SIG-M5 (cell line): ENCODE measurements around the gene EVL.

Experiments
- DNase-seq: peaks from one replicate; lab custom pipeline; 2025; lab: John Stamatoyannopoulos, UW

EVL gene

GRCh38 chr14:100066962-100067361 lies 1.7 kb downstream of the EVL start:
- DNase-seq: no peak

GRCh38 chr14:100067481-100067880 lies 2.3 kb downstream of the EVL start:
- no peak for DNase-seq

DNA sequence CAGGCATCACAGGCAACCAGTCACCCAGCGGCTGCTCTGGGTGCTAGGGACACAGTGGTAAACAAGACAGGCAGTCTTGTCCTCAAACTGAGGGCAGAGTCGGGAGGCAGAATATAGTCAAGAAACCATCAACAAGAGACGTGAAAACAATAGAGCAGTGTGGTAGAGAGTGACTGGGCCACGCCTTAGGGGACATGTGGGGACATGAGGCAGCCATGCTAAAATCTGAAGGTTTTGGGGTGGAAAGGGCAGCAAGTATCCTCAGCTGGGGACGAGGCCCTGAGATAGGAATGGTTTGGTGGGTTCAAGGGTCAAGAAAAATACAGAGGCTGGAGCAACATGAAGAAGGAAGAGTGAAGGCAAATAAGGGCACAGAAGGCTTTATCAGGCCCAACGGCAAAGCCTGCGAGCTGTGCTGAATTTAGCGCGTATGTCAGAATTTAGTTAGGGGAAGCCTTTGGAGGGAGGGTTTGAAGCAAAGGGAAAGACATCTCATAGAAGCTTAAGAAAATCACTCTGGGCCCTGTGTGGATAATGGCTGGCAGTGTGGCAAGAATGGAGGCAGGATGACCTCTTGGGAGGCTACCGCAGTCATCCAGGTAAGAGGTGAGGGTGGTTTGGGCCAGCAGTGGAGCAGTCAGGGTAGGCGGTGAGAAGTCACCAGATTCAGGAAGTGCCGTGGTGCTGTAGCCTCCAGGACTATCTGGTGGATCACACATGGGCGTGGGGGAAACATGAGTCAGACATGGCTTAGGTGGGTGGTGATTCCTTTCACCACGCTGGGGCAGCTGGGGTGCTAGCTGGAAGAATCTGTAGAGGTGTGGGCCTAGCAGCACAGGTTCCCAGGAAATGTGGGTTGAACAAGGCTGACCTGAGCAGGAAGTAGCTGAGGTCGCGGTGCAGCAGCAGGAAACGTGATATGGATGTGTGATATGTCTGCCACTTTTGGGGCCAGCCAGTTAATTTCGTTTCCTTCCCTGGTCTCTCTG lies 3.0 kb downstream of the EVL start:
- peak; percentile 18 for DNase-seq

GRCh38 chr14:100069161-100069800 lies 4.1 kb downstream of the EVL start:
- no peak for DNase-seq

DNA sequence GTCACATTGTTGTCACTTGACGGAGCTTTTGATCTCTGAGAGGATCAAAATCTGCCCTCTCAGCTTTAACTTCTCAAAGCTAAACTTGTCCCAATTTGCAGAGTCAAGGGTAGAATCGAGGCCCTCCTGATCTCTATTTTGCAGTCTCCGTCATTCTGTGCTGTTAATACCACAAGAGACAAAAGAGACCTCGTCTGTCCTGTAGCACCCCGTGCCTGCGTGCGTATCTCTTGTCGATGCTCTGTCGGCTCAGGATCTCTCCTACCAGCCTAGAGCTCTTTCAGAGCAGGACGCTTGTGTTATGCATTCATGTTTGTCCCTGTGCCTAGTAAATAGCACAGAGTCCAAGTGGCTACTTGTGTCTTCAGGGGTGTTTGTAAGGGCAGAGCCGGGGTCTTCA lies 5.1 kb downstream of the EVL start:
- no peak for DNase-seq

DNA sequence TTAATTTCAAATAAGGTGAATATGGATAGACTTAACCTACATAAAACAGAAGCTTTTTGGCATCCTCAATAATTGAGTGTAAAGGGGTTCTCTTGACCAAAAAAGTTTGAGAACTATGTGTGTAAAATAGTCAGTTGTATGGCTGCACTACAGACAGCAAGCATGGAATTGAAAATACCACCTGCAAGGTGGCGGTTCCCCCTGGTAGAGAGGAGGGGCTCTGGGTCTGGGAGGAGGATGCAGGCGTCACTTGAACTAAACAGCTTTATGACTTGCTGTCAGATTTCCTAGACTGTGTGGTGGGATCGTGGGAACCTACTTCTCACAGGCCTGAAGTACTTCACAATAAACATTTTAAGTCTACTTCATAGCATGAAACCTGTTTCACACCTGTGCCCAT lies 6.3 kb downstream of the EVL start:
- no peak for DNase-seq

GRCh38 chr14:100072783-100073346 lies 7.6 kb downstream of the EVL start:
- no peak for DNase-seq

DNA sequence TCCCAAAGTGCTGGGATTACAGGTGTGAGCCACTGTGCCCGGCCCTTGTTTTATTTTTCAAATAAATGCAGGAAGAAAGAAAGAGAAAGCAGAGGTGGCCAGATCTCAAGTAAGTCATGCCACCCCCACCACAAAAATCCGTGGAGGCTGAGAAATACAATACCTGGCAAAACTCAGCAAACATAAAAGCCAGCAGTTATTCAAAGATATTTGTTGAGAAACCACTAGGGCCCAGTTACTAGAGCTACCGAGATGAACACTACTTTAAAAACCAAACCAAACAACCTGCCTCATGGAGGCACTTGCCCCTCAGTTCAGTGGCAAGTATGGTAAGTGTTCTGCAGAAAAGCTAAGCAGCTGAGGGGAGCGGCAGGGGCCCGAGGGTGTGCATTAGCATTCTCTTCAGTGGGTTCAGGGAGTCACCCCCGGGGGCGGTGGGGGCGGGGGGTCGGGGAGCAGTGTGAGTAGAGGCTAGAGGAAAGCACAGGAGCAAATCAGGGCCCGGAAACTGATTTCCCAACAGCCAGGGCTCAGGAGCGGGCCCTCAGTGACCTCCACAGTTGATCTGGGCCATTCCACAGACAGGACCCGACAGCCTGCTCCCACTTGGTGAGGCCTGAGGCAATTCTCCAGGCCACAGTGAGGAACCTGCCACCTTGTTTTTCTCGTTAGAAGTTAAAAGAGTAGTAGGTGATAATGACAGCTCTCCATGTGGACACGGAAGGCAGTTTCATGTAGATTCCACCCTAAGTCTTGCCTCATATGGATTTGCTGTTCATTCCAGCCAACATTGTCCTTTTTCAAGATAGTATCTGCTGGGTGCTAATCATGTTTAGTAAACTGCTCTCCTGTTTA lies 8.6 kb downstream of the EVL start:
- DNase-seq: no peak

DNA sequence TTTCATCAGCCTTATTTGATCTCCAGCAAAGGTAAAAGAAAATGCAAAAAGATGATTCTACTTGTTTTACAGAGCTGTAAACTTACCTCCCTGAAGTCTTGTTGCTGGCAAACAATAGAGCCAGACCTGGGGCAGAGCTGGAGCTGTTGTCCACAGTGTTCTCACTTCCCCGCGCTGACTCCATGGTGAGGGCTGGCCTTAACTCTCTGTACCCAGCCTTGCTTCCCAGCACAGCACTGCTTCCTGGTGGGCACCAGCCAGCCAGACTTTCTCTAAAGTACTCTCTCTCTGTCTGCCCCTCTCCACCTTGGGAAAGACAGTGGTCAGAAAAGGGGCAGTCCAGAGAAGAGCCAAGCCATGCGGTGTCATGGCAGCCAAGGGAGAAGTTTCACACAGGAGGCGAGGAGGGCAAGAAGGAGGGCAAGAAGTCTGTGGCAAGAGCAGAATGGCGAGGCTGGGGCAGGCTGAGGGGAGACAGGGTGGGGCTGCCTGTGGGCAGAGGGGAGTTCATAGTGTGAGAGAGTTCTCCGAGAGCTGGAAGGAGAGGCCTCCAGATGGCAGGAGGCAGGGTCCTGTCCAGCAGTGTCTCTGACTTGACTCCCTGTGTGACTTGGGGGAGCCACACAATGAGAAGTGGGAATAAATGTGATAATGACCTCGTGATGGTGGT lies 9.3 kb downstream of the EVL start:
- no peak for DNase-seq

- no peak for DNase-seq
Observed at GRCh38 chr14:100075681-100076080, 10.5 kb downstream of the EVL start.

- peak; percentile 24 for DNase-seq
Observed at GRCh38 chr14:100076133-100076532, 10.9 kb downstream of the EVL start.

DNA sequence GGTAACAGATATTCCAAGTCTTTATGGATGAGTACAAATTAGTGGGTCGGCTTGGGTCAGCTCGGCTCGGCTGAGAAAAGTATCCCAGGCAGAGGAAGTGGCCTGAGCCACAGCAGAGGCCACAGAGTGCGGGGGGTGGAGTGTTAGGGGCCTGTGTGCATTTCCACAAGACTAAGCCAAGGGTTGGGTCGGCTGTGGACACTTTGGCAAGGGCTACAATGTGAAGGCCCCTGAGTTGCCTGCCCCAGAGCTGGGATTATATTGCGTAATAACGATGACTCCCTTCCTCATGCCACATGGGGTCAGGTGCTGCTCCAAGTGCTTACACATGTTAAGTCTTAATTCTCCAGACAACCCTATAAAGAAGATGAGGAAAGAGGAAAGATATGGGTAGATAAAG lies 11.4 kb downstream of the EVL start:
- peak; percentile 8 for DNase-seq

DNA sequence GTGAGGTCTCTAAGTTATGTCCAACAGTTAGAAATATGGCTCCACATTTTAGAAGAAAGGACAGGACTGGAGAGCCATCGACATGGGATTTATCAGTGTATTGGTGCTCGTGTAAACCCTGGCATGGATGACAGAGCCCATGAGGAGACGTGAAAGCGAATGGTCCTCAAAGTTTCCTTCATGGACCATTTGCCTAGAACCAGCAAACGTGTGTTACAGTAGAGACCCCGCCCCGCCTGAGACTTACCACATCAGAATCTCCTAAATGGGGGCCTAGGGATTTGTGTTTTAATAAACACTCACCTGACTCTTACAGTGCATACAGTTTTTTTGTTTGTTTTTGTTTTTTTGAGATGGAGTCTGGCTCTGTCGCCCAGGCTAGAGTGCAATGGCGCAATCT lies 12.2 kb downstream of the EVL start:
- no peak for DNase-seq

DNA sequence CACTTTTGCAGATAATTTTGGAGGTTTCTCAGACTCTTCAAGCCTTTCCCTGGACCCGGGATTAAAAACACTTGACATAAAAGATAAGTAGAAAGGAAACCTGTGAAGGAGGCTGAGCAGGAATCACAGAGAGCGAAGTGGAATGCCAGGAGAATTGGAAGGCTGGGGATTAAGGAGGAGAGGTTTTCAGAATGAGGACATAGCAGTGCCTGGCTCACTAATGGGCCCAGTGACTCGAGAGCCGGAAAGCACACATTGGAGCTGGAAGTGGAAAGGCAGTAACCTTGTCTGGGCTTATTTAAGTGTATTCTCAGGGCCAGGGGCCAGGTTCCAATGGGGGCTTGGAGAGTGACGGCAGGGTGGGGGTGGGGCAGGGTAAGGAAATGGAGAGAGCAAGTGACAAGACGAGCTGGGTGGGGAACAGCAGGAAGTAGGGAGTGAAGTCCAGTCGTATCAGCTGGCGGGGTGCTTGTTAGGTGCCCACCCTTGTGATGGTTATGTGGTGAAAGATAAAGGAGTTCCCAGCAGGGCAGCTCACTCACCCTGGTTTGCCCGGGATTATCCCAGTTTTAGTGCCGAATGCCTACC lies 13.1 kb downstream of the EVL start:
- no peak for DNase-seq

GRCh38 chr14:100078997-100079725 lies 13.9 kb downstream of the EVL start:
- DNase-seq: no peak

DNA sequence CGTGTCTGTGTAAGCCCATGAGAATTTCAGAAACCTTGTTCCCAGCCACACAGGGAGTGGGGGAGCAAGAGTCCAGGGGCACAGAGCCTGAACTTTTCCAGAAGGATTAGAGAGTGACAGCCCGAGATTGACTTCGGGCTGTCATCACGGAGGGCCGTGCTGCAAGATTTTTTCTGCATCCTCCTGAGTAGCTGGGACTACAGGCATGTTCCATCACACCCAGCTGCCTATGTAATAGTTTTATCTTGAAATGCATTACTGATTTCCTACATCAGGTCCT lies 14.4 kb downstream of the EVL start:
- DNase-seq: no peak

GRCh38 chr14:100080206-100080605 lies 15.0 kb downstream of the EVL start:
- no peak for DNase-seq

GRCh38 chr14:100081997-100082625 lies 16.9 kb downstream of the EVL start:
- no peak for DNase-seq

- DNase-seq: no peak
Observed at GRCh38 chr14:100082723-100083122, 17.5 kb downstream of the EVL start.

- DNase-seq: no peak
Observed at GRCh38 chr14:100083706-100084105, 18.5 kb downstream of the EVL start.
